GM23338 (cell line): Measurements from ENCODE around the gene ANKRD53. TPM values are rescaled to one million over a fixed set of nuclear protein-coding genes. Genes with fewer than 3 reads are reported as not detected.

Source experiments
- ATAC-seq: fragments of 200-7000 bp; cut with Tn5 transposase; 3 replicates; pipeline ENCODE4 v1.9.1; 2020
- DNase-seq: peaks from one replicate; pipeline ENCODE4 v3.0.0-alpha.2; 2015; ENCODE audit warnings: low spot score
- H2AFZ ChIP-seq: fragments of 200-600 bp; sonication (generic); 2 replicates; pipeline ENCODE4 v1.8.0; 2016; ENCODE audit warnings: antibody characterized with exemption, mild to moderate bottlenecking, moderate library complexity
- H3F3A ChIP-seq: fragments of 200-600 bp; sonication (generic); replicated peaks from 2 replicates; pipeline ENCODE4 v1.8.0; 2017; ENCODE audit warnings: antibody characterized with exemption, mixed run types, low read depth
- H3K27ac ChIP-seq: fragments of 200-600 bp; sonication (generic); 2 replicates; pipeline ENCODE4 v1.6.1; 2016; ENCODE audit warnings: low read depth
- H3K27me3 ChIP-seq: fragments of 200-600 bp; sonication (generic); 2 replicates; pipeline ENCODE4 v1.8.0; 2016; ENCODE audit warnings: mild to moderate bottlenecking, mixed run types, moderate library complexity; ENCODE audit not compliant: insufficient read depth
- H3K36me3 ChIP-seq: fragments of 200-600 bp; sonication (generic); 2 replicates; pipeline ENCODE4 v1.8.0; 2016; ENCODE audit warnings: mild to moderate bottlenecking; ENCODE audit not compliant: insufficient read depth
- H3K4me1 ChIP-seq: fragments of 200-600 bp; sonication (generic); 2 replicates; pipeline ENCODE4 v1.8.0; 2016; ENCODE audit warnings: mild to moderate bottlenecking, moderate library complexity; ENCODE audit not compliant: insufficient read depth
- H3K4me2 ChIP-seq: fragments of 200-600 bp; sonication (generic); 2 replicates; pipeline ENCODE4 v1.7.1; 2017; ENCODE audit warnings: mixed run types
- H3K4me3 ChIP-seq: fragments of 200-600 bp; sonication (generic); 2 replicates; pipeline ENCODE4 v1.6.1; 2016; ENCODE audit warnings: mixed run types
- H3K79me2 ChIP-seq: fragments of 200-600 bp; sonication (generic); replicated peaks from 2 replicates; pipeline ENCODE4 v1.8.0; 2017; ENCODE audit warnings: mild to moderate bottlenecking; ENCODE audit not compliant: insufficient read depth
- H3K9me2 ChIP-seq: fragments of 200-600 bp; sonication (generic); 2 replicates; pipeline ENCODE4 v1.8.0; 2017; ENCODE audit not compliant: insufficient read depth
- H4K20me1 ChIP-seq: fragments of 200-600 bp; sonication (generic); replicated peaks from 2 replicates; pipeline ENCODE4 v1.8.0; 2017; ENCODE audit warnings: mild to moderate bottlenecking; ENCODE audit not compliant: insufficient read depth
- H3K27ac Mint-ChIP-seq: 2 replicates; pipeline ENCODE4 v1.8.0; 2020; ENCODE audit warnings: inconsistent platforms, mild to moderate bottlenecking, moderate library complexity, mixed read lengths
- H3K27me3 Mint-ChIP-seq: 3 replicates; pipeline ENCODE4 v1.8.0; 2022; ENCODE audit warnings: low read depth, mild to moderate bottlenecking, moderate library complexity, mixed read lengths, inconsistent platforms; ENCODE audit not compliant: insufficient read depth, poor library complexity
- H3K36me3 Mint-ChIP-seq: 3 replicates; pipeline ENCODE4 v1.8.0; 2021; ENCODE audit warnings: low read depth, mild to moderate bottlenecking, inconsistent platforms, moderate library complexity, mixed read lengths
- H3K4me1 Mint-ChIP-seq: 3 replicates; pipeline ENCODE4 v1.8.0; 2020; ENCODE audit warnings: mild to moderate bottlenecking, inconsistent platforms, mixed read lengths
- H3K4me3 Mint-ChIP-seq: 3 replicates; pipeline ENCODE4 v1.8.0; 2021; ENCODE audit warnings: moderate library complexity, mild to moderate bottlenecking, inconsistent platforms, mixed read lengths
- H3K9me3 Mint-ChIP-seq: 3 replicates; pipeline ENCODE4 v1.8.0; 2020; ENCODE audit warnings: moderate library complexity, mild to moderate bottlenecking, inconsistent platforms, mixed read lengths
- CREB1 ChIP-seq: fragments of 250-450 bp; sonication (Bioruptor Pico); IDR thresholded peaks from 2 replicates; pipeline ENCODE4 v1.5.0; 2020; ENCODE audit warnings: low read depth, mild to moderate bottlenecking, moderate library complexity
- CTCF ChIP-seq, 2 experiments: fragments of 200-600 bp in 1 of 2; sonication (generic) in 1 of 2; conservative IDR thresholded peaks; 2 replicates each; pipeline versions ENCODE4 v1.5.1 to v1.6.1; 2016 to 2017; ENCODE audit warnings: antibody characterized with exemption in 2 of 2, low read depth in 2 of 2, mild to moderate bottlenecking in 2 of 2, moderate library complexity in 1 of 2
- EZH2 ChIP-seq: fragments of 200-600 bp; sonication (generic); IDR thresholded peaks from one replicate; pipeline ENCODE4 v1.8.0; 2017; ENCODE audit warnings: antibody characterized with exemption, mild to moderate bottlenecking, low read depth; ENCODE audit not compliant: unreplicated experiment
- EZH2phosphoT487 ChIP-seq: fragments of 200-600 bp; sonication (generic); IDR thresholded peaks from one replicate; pipeline ENCODE4 v1.8.1; 2018; ENCODE audit warnings: antibody characterized with exemption; ENCODE audit not compliant: unreplicated experiment
- JUNB ChIP-seq: IDR thresholded peaks from one replicate; pipeline ENCODE4 v1.6.1; 2016; ENCODE audit warnings: antibody characterized with exemption; ENCODE audit not compliant: unreplicated experiment
- NANOG ChIP-seq: IDR thresholded peaks from 2 replicates; pipeline ENCODE4 v1.6.1; 2016; ENCODE audit warnings: antibody characterized with exemption, borderline replicate concordance
- POLR2AphosphoS5 ChIP-seq: IDR thresholded peaks from 2 replicates; pipeline ENCODE4 v1.6.1; 2016; ENCODE audit warnings: antibody characterized with exemption, low read depth
- REST ChIP-seq: IDR thresholded peaks from one replicate; pipeline ENCODE4 v1.6.1; 2018; ENCODE audit warnings: antibody characterized with exemption; ENCODE audit not compliant: unreplicated experiment
- STAT1 ChIP-seq: IDR thresholded peaks from one replicate; pipeline ENCODE4 v1.6.1; 2016; ENCODE audit warnings: antibody characterized with exemption; ENCODE audit not compliant: unreplicated experiment
- ZNF114 ChIP-seq: fragments of 250-450 bp; sonication (Bioruptor Pico); IDR thresholded peaks from 2 replicates; pipeline ENCODE4 v1.5.0; 2020; ENCODE audit warnings: mild to moderate bottlenecking, moderate library complexity
- ZNF331 ChIP-seq: fragments of 250-450 bp; sonication (Bioruptor Pico); IDR thresholded peaks from 2 replicates; pipeline ENCODE4 v1.5.0; 2020; ENCODE audit warnings: low read depth, mild to moderate bottlenecking, moderate library complexity
- polyA plus RNA-seq: library from polyadenylated mRNA; unstranded; fragments of >200 nt; fragmentation: Nextera tagmentation; extraction: Ambion mirVana; gene quantifications from 2 replicates; pipeline ENCODE4 v1.2.1, GENCODE V29; 2016
- total RNA-seq: library from RNA; depleted of rRNA; stranded (reverse); fragments of >200 nt; shearing (Covaris generic); gene quantifications from 2 replicates; pipeline ENCODE4 v1.2.3, GENCODE V29; 2014
- TF ChIP-seq, protein P1 (sequence below): IDR thresholded peaks from 2 replicates; pipeline ENCODE4 v1.6.1; 2016; ENCODE audit warnings: antibody characterized with exemption

The ANKRD53 gene
- total and polyA plus RNA-seq, 2 experiments from 2014 or later = 0.32 to 0.73 TPM

DNA sequence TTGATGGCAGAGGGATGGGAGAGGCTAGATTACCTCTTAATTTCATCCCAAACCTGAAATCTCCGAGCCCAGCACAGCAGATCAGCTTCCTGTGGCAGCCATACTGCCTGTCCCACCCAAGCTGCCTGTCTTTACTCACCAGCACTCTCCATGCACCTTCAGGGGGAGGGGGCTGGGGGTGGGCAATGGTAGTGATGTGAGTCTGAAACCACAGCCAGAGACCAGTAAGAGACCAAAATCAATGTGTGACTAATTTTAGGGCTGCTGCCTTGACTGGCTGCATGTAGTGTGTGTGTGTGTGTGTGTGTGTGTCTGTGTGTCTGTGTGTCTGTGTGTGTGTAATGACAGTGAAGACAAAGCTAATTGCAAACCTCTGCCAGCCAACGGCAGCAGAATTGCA lies 27.9 kb downstream of the ANKRD53 start (continued):
- no peak for TF ChIP-seq NANOG
- TF ChIP-seq POLR2AphosphoS5 = no peak
- no peak for TF ChIP-seq ZNF331 (CRISPR knock-in tag)
- TF ChIP-seq JUNB = no peak
- TF ChIP-seq, protein P1, sequence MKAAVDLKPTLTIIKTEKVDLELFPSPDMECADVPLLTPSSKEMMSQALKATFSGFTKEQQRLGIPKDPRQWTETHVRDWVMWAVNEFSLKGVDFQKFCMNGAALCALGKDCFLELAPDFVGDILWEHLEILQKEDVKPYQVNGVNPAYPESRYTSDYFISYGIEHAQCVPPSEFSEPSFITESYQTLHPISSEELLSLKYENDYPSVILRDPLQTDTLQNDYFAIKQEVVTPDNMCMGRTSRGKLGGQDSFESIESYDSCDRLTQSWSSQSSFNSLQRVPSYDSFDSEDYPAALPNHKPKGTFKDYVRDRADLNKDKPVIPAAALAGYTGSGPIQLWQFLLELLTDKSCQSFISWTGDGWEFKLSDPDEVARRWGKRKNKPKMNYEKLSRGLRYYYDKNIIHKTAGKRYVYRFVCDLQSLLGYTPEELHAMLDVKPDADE = no peak
- TF ChIP-seq STAT1 = no peak
- no peak for TF ChIP-seq CTCF (conservative IDR thresholded peaks at IDR 0.05; ENCODE audit: low read depth in 2 of 2)

DNA sequence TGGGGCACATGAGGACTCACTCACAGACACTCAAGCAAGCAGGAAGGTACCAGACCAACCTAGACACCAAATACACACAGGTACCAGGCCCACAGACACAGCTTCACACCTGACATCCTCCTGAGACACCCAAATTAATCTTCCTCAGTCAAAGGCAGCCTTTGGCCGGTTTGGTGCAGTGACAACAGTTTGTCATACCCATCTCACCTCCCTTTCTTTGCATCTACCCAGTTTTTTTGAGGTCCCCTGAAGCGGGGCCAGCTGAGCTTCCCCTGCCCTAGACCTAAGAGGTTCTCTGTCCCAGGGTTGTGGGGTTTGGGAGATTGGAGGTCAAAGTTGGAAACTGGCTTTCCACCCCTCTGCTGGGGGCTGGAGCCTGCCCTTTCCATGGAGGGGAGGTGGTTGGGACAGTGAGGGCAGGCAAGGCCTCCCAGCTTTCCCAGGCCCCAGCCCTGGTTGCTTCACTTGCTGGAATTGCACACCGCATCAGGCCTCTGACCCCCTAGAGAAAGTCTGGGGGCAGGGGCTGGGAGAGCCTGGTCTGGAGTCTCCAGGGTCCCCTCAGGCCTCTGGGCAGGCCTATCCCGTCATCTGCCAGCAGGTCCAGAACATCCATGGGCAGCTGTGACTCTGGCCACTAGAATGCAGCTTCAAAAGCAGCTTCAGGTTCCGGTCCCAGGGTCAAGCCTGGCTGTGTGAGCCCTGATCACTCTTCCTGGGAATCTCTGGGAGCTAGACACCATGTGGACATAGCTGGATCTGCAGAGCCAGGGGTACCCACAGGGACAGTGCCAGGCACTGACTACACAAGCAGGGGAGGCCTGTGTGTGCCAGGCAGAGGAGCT lies 28.7 kb downstream of the ANKRD53 start:
- H3K4me1 ChIP-seq = no peaks in the 10 kb centered on the region; the same call in 1 of the 2 replicates
- no peak overlapping the region for H3K4me2 ChIP-seq
- no peak overlapping the region for H3K27ac ChIP-seq
- no peaks in the 10 kb centered on the region for H3F3A ChIP-seq
- no peaks in the 10 kb centered on the region for H3K36me3 Mint-ChIP-seq
- H3K4me3 ChIP-seq = no peak overlapping the region
- H3K9me2 ChIP-seq = no peaks in the 10 kb centered on the region
- peaks cover 5% of the 10 kb centered on the region for H3K4me1 Mint-ChIP-seq
- no peaks in the 10 kb centered on the region for H4K20me1 ChIP-seq
- no peaks in the 10 kb centered on the region for H3K9me3 Mint-ChIP-seq
- H3K79me2 ChIP-seq = no peaks in the 10 kb centered on the region
- no peaks in the 10 kb centered on the region for H3K36me3 ChIP-seq
- ATAC-seq = peak; percentile 80
- H3K27ac Mint-ChIP-seq = no peak overlapping the region
- no peaks in the 10 kb centered on the region for H3K27me3 ChIP-seq
- H3K27me3 Mint-ChIP-seq = peaks cover 18% of the 10 kb centered on the region
- no peak overlapping the region for H2AFZ ChIP-seq
- no peak overlapping the region for H3K4me3 Mint-ChIP-seq
- DNase-seq = no peak
- TF ChIP-seq JUNB (no peak), ZNF114 (CRISPR knock-in tag) (no peak), CTCF (conservative IDR thresholded peaks at IDR 0.05; ENCODE audit: low read depth in 2 of 2) (no peak), REST (no peak), ZNF331 (CRISPR knock-in tag) (no peak), POLR2AphosphoS5 (no peak), EZH2phosphoT487 (no peak), NANOG (no peak), EZH2 (no peak), STAT1 (no peak), CREB1 (no peak)
- TF ChIP-seq, protein P1 = no peak
